ENCODE results near the gene OR10A6. TPM values are rescaled to one million over a fixed set of nuclear protein-coding genes. Genes with fewer than 3 reads are reported as not detected.

The OR10A6 gene
- total and polyA plus RNA-seq, 2 donors: not detected

- WGBS: 58% methylated on average over 3 of the region's 3 CpGs
- H3K4me3 ChIP-seq (ENCODE audit: low read depth, low read length): no peak overlapping the region
- no peaks in the 10 kb centered on the region for H3K4me1 ChIP-seq (ENCODE audit: insufficient read depth)
- no peak overlapping the region for H3K27ac ChIP-seq (ENCODE audit: low read depth)
- DNase-seq (ENCODE audit: extremely low spot score): no peak
- H3K36me3 ChIP-seq (ENCODE audit: insufficient read depth): no peaks in the 10 kb centered on the region
These were observed 26.2 kb downstream of the OR10A6 start for GRCh38 chr11:7904917-7905316.

GRCh38 chr11:7903940-7904339 lies 27.1 kb downstream of the OR10A6 start:
- WGBS: 22% methylated on average over 2 of the region's 2 CpGs

GRCh38 chr11:7901319-7901854 lies 29.7 kb downstream of the OR10A6 start:
- Histone ChIP-seq H3K4me3 (ENCODE audit: low read depth, low read length) (no peak overlapping the region), H3K27ac (ENCODE audit: low read depth) (no peak overlapping the region), H3K4me1 (ENCODE audit: insufficient read depth) (no peaks in the 10 kb centered on the region), H3K36me3 (ENCODE audit: insufficient read depth) (no peaks in the 10 kb centered on the region)
- WGBS: 24% methylated on average over 3 of the region's 3 CpGs
- DNase-seq (ENCODE audit: extremely low spot score): no peak

More at GRCh38 chr11:7903940-7904339, 27.1 kb downstream of the OR10A6 start:
- Histone ChIP-seq H3K4me3 (ENCODE audit: low read depth, low read length) (no peak overlapping the region), H3K4me1 (ENCODE audit: insufficient read depth) (no peaks in the 10 kb centered on the region), H3K27ac (ENCODE audit: low read depth) (no peak overlapping the region), H3K36me3 (ENCODE audit: insufficient read depth) (no peaks in the 10 kb centered on the region)
- DNase-seq (ENCODE audit: extremely low spot score): no peak

- H3K27ac ChIP-seq (ENCODE audit: low read depth): no peak overlapping the region
- no peaks in the 10 kb centered on the region for H3K4me1 ChIP-seq (ENCODE audit: insufficient read depth)
- no peak overlapping the region for H3K4me3 ChIP-seq (ENCODE audit: low read depth, low read length)
- 80% methylated on average over 4 of the region's 4 CpGs for WGBS
- DNase-seq (ENCODE audit: extremely low spot score): no peak
- H3K36me3 ChIP-seq (ENCODE audit: insufficient read depth): no peaks in the 10 kb centered on the region
These were observed 30.4 kb downstream of the OR10A6 start for GRCh38 chr11:7900686-7901085.

- H3K27ac ChIP-seq (ENCODE audit: low read depth): no peak overlapping the region
- no peaks in the 10 kb centered on the region for H3K36me3 ChIP-seq (ENCODE audit: insufficient read depth)
- H3K4me1 ChIP-seq (ENCODE audit: insufficient read depth): no peaks in the 10 kb centered on the region
- WGBS: 61% methylated on average over 4 of the region's 4 CpGs
- no peak overlapping the region for H3K4me3 ChIP-seq (ENCODE audit: low read depth, low read length)
- no peak for DNase-seq (ENCODE audit: extremely low spot score)
These were observed 31.6 kb downstream of the OR10A6 start for GRCh38 chr11:7899418-7899817.

GRCh38 chr11:7898666-7899283 lies 32.3 kb downstream of the OR10A6 start:
- no peak for DNase-seq (ENCODE audit: extremely low spot score)
- H3K27ac ChIP-seq (ENCODE audit: low read depth): no peak overlapping the region
- 76% methylated on average over 5 of the region's 5 CpGs for WGBS
- no peak overlapping the region for H3K4me3 ChIP-seq (ENCODE audit: low read depth, low read length)
- H3K4me1 ChIP-seq (ENCODE audit: insufficient read depth): no peaks in the 10 kb centered on the region
- H3K36me3 ChIP-seq (ENCODE audit: insufficient read depth): no peaks in the 10 kb centered on the region

GRCh38 chr11:7896009-7896785 lies 34.9 kb downstream of the OR10A6 start:
- Histone ChIP-seq H3K4me1 (ENCODE audit: insufficient read depth) (no peaks in the 10 kb centered on the region), H3K36me3 (ENCODE audit: insufficient read depth) (no peaks in the 10 kb centered on the region), H3K4me3 (ENCODE audit: low read depth, low read length) (no peak overlapping the region), H3K27ac (ENCODE audit: low read depth) (no peak overlapping the region)
- no peak for DNase-seq (ENCODE audit: extremely low spot score)
- 47% methylated on average over 1 of the region's 1 CpG for WGBS

- Histone ChIP-seq H3K36me3 (ENCODE audit: insufficient read depth) (no peaks in the 10 kb centered on the region), H3K27ac (ENCODE audit: low read depth) (no peak overlapping the region), H3K4me3 (ENCODE audit: low read depth, low read length) (no peak overlapping the region), H3K4me1 (ENCODE audit: insufficient read depth) (no peaks in the 10 kb centered on the region)
- WGBS: 37% methylated on average over 3 of the region's 3 CpGs
- no peak for DNase-seq (ENCODE audit: extremely low spot score)
These were observed 36.8 kb downstream of the OR10A6 start for GRCh38 chr11:7894251-7894650.

GRCh38 chr11:7893796-7894195 lies 37.3 kb downstream of the OR10A6 start:
- DNase-seq (ENCODE audit: extremely low spot score): no peak
- WGBS: 61% methylated on average over 2 of the region's 2 CpGs
- H3K27ac ChIP-seq (ENCODE audit: low read depth): no peak overlapping the region
- no peak overlapping the region for H3K4me3 ChIP-seq (ENCODE audit: low read depth, low read length)
- no peaks in the 10 kb centered on the region for H3K36me3 ChIP-seq (ENCODE audit: insufficient read depth)
- no peaks in the 10 kb centered on the region for H3K4me1 ChIP-seq (ENCODE audit: insufficient read depth)

- no peaks in the 10 kb centered on the region for H3K4me1 ChIP-seq (ENCODE audit: insufficient read depth)
- H3K36me3 ChIP-seq (ENCODE audit: insufficient read depth): no peaks in the 10 kb centered on the region
- no peak overlapping the region for H3K4me3 ChIP-seq (ENCODE audit: low read depth, low read length)
- DNase-seq (ENCODE audit: extremely low spot score): no peak
- no peak overlapping the region for H3K27ac ChIP-seq (ENCODE audit: low read depth)
- 7% methylated on average over 2 of the region's 2 CpGs for WGBS
These were observed 38.2 kb downstream of the OR10A6 start for GRCh38 chr11:7892840-7893254.

- H3K27ac ChIP-seq (ENCODE audit: low read depth): no peak overlapping the region
- 49% methylated on average over 6 of the region's 6 CpGs for WGBS
- H3K36me3 ChIP-seq (ENCODE audit: insufficient read depth): no peaks in the 10 kb centered on the region
- H3K4me1 ChIP-seq (ENCODE audit: insufficient read depth): no peaks in the 10 kb centered on the region
- H3K4me3 ChIP-seq (ENCODE audit: low read depth, low read length): no peak overlapping the region
- DNase-seq (ENCODE audit: extremely low spot score): no peak
These were observed 38.9 kb downstream of the OR10A6 start for GRCh38 chr11:7892059-7892699.

- DNase-seq (ENCODE audit: extremely low spot score): no peak
- Histone ChIP-seq H3K36me3 (ENCODE audit: insufficient read depth) (no peaks in the 10 kb centered on the region), H3K27ac (ENCODE audit: low read depth) (no peak overlapping the region), H3K4me1 (ENCODE audit: insufficient read depth) (no peaks in the 10 kb centered on the region), H3K4me3 (ENCODE audit: low read depth, low read length) (no peak overlapping the region)
- 13% methylated on average over 6 of the region's 6 CpGs for WGBS
These were observed 40.5 kb downstream of the OR10A6 start for GRCh38 chr11:7890417-7891172.

- WGBS: 43% methylated on average over 5 of the region's 5 CpGs
- Histone ChIP-seq H3K4me3 (ENCODE audit: low read depth, low read length) (no peak overlapping the region), H3K4me1 (ENCODE audit: insufficient read depth) (no peaks in the 10 kb centered on the region), H3K27ac (ENCODE audit: low read depth) (no peak overlapping the region), H3K36me3 (ENCODE audit: insufficient read depth) (no peaks in the 10 kb centered on the region)
- no peak for DNase-seq (ENCODE audit: extremely low spot score)
These were observed 41.1 kb downstream of the OR10A6 start for GRCh38 chr11:7889985-7890384.
